WTC11 (cell line): ENCODE results near the gene ZNF581. TPM values are rescaled to one million over a fixed set of nuclear protein-coding genes. Genes with fewer than 3 reads are reported as not detected.

Experiments used
- ATAC-seq: fragments of 200-7000 bp; cut with Tn5 transposase; 2 replicates; pipeline ENCODE4 v1.10.0; 2021; ENCODE audit warnings: mild to moderate bottlenecking, moderate library complexity
- CTCF ChIA-PET: fragments of 300-600 bp; sonication (Branson Sonifier 250); formaldehyde crosslinking; loops from one replicate; lab custom pipeline; 2021; ENCODE audit warnings: antibody characterized with exemption; lab: Charles Lee
- POLR2A ChIA-PET: fragments of 350-600 bp; sonication (Branson Sonifier 250); formaldehyde crosslinking; loops from one replicate; lab custom pipeline; 2021; ENCODE audit warnings: antibody characterized with exemption; lab: Charles Lee
- DNase-seq: peaks from one replicate; pipeline ENCODE4 v3.0.0; 2021; ENCODE audit warnings: low spot score
- H3K27ac Mint-ChIP-seq: 2 replicates; pipeline ENCODE4 v1.8.0; 2021; ENCODE audit warnings: mixed read lengths
- H3K27me3 Mint-ChIP-seq: 2 replicates; pipeline ENCODE4 v1.8.0; 2021; ENCODE audit warnings: low read depth, mild to moderate bottlenecking, moderate library complexity, mixed read lengths
- H3K36me3 Mint-ChIP-seq: 2 replicates; pipeline ENCODE4 v1.8.0; 2021; ENCODE audit warnings: mixed read lengths
- H3K4me1 Mint-ChIP-seq: 2 replicates; pipeline ENCODE4 v1.8.0; 2022; ENCODE audit warnings: mixed read lengths
- H3K4me3 Mint-ChIP-seq: 2 replicates; pipeline ENCODE4 v1.8.0; 2021; ENCODE audit warnings: mild to moderate bottlenecking, moderate library complexity, mixed read lengths
- H3K9me3 Mint-ChIP-seq: 2 replicates; pipeline ENCODE4 v1.8.0; 2021; ENCODE audit warnings: mixed read lengths
- ATF2 ChIP-seq: sonication (generic); formaldehyde crosslinking; IDR thresholded peaks from 2 replicates; pipeline ENCODE4 v1.8.1; 2022; ENCODE audit warnings: low read depth, missing genetic modification reagents, borderline replicate concordance
- ATF3 ChIP-seq: sonication (generic); formaldehyde crosslinking; conservative IDR thresholded peaks from 2 replicates; pipeline ENCODE4 v1.8.1; 2022; ENCODE audit warnings: mild to moderate bottlenecking, missing genetic modification reagents
- CBFB ChIP-seq: sonication (generic); formaldehyde crosslinking; IDR thresholded peaks from 2 replicates; pipeline ENCODE4 v1.8.1; 2022; ENCODE audit warnings: mild to moderate bottlenecking, low read depth, missing genetic modification reagents
- CTCF ChIP-seq: fragments of 200-600 bp; IDR thresholded peaks from 2 replicates; pipeline ENCODE4 v1.8.0; 2022; ENCODE audit warnings: antibody characterized with exemption
- E2F1 ChIP-seq: sonication (generic); formaldehyde crosslinking; IDR thresholded peaks from 2 replicates; pipeline ENCODE4 v1.8.0; 2022; ENCODE audit warnings: mild to moderate bottlenecking, missing genetic modification reagents
- FOXK1 ChIP-seq: sonication (generic); formaldehyde crosslinking; IDR thresholded peaks from 2 replicates; pipeline ENCODE4 v1.8.0; 2022; ENCODE audit warnings: mild to moderate bottlenecking, moderate library complexity, missing genetic modification reagents
- FOXP1 ChIP-seq: sonication (generic); formaldehyde crosslinking; IDR thresholded peaks from 2 replicates; pipeline ENCODE4 v1.8.0; 2022; ENCODE audit warnings: missing genetic modification reagents, mild to moderate bottlenecking, moderate library complexity, borderline replicate concordance
- FOXP4 ChIP-seq: sonication (generic); formaldehyde crosslinking; IDR thresholded peaks from 2 replicates; pipeline ENCODE4 v1.8.0; 2022; ENCODE audit warnings: mild to moderate bottlenecking, missing genetic modification reagents
- GABPB1 ChIP-seq: sonication (generic); formaldehyde crosslinking; IDR thresholded peaks from 2 replicates; pipeline ENCODE4 v1.8.1; 2023; ENCODE audit warnings: mild to moderate bottlenecking, missing genetic modification reagents
- HMGA2 ChIP-seq: fragments of 250-450 bp; sonication (Bioruptor Pico); IDR thresholded peaks from 2 replicates; pipeline ENCODE4 v1.4.0; 2021; ENCODE audit warnings: mild to moderate bottlenecking, moderate library complexity
- IRF1 ChIP-seq: sonication (generic); formaldehyde crosslinking; IDR thresholded peaks from 2 replicates; pipeline ENCODE4 v1.8.0; 2023; ENCODE audit warnings: missing genetic modification reagents
- MYBL2 ChIP-seq: sonication (generic); formaldehyde crosslinking; IDR thresholded peaks from 2 replicates; pipeline ENCODE4 v1.8.1; 2023; ENCODE audit warnings: mild to moderate bottlenecking, moderate library complexity, missing genetic modification reagents
- NR2C2 ChIP-seq: sonication (generic); formaldehyde crosslinking; IDR thresholded peaks from 2 replicates; pipeline ENCODE4 v1.8.0; 2022; ENCODE audit warnings: mild to moderate bottlenecking, missing genetic modification reagents
- SMAD3 ChIP-seq: sonication (generic); formaldehyde crosslinking; IDR thresholded peaks from 2 replicates; pipeline ENCODE4 v1.8.0; 2022; ENCODE audit warnings: missing genetic modification reagents, mild to moderate bottlenecking, borderline replicate concordance
- ZNF138 ChIP-seq: sonication (generic); formaldehyde crosslinking; conservative IDR thresholded peaks from 2 replicates; pipeline ENCODE4 v1.8.1; 2022; ENCODE audit warnings: mild to moderate bottlenecking, moderate library complexity, missing genetic modification reagents
- ZNF232 ChIP-seq: sonication (generic); formaldehyde crosslinking; IDR thresholded peaks from 2 replicates; pipeline ENCODE4 v1.8.0; 2022; ENCODE audit warnings: mild to moderate bottlenecking, missing genetic modification reagents
- ZNF317 ChIP-seq: sonication (generic); formaldehyde crosslinking; IDR thresholded peaks from 2 replicates; pipeline ENCODE4 v1.8.1; 2023; ENCODE audit warnings: low read depth, mild to moderate bottlenecking, moderate library complexity, missing genetic modification reagents, borderline replicate concordance
- ZNF416 ChIP-seq: fragments of 250-450 bp; sonication (Bioruptor Pico); IDR thresholded peaks from 2 replicates; pipeline ENCODE4 v1.9.0; 2021; ENCODE audit warnings: mild to moderate bottlenecking, inconsistent platforms
- total RNA-seq: library from RNA; stranded (reverse); gene quantifications from 3 replicates; pipeline ENCODE4 v1.2.3, GENCODE V29; 2021
- TF ChIP-seq, protein P1 (sequence below): sonication (generic); formaldehyde crosslinking; IDR thresholded peaks from 2 replicates; pipeline ENCODE4 v1.8.1; 2023; ENCODE audit warnings: mild to moderate bottlenecking, missing genetic modification reagents
- TF ChIP-seq, protein P2 (sequence below): fragments of 250-450 bp; sonication (Bioruptor Pico); IDR thresholded peaks from 2 replicates; pipeline ENCODE4 v1.9.0; 2021; ENCODE audit warnings: mild to moderate bottlenecking

Gene ZNF581
- total RNA-seq, 1 experiment from 2014 or later, result 100 TPM

GRCh38 chr19:55618426-55618825, 25.0 kb upstream of the ZNF581 start:
- POLR2A ChIA-PET, result interaction anchor here (0.7 kb wide), 1 partner anchor 1189 kb away, joined by 3 read pairs; no protein-coding TSS in a partner anchor
- CTCF ChIA-PET, result interaction anchor here (0.6 to 4.0 kb wide), 6 partner anchors 12 to 79 kb away, joined by 3 to 14 read pairs (median 5); partner anchors contain the start of gene ZNF865
- Mint-ChIP-seq H3K4me1 (peaks cover 5% of the 10 kb centered on the region; the same call in 1 of the 2 replicates), H3K4me3 (no peak overlapping the region), H3K27me3 (0 out of 2 replicates have a peak, but pooled peaks cover 3% of the 10 kb centered on the region), H3K36me3 (peaks cover 22% of the 10 kb centered on the region), H3K27ac (no peak overlapping the region), H3K9me3 (0 out of 2 replicates have a peak, but pooled peaks cover 3% of the 10 kb centered on the region)
- no peak for TF ChIP-seq GABPB1
- TF ChIP-seq CTCF, result no peak
- TF ChIP-seq, protein P1, sequence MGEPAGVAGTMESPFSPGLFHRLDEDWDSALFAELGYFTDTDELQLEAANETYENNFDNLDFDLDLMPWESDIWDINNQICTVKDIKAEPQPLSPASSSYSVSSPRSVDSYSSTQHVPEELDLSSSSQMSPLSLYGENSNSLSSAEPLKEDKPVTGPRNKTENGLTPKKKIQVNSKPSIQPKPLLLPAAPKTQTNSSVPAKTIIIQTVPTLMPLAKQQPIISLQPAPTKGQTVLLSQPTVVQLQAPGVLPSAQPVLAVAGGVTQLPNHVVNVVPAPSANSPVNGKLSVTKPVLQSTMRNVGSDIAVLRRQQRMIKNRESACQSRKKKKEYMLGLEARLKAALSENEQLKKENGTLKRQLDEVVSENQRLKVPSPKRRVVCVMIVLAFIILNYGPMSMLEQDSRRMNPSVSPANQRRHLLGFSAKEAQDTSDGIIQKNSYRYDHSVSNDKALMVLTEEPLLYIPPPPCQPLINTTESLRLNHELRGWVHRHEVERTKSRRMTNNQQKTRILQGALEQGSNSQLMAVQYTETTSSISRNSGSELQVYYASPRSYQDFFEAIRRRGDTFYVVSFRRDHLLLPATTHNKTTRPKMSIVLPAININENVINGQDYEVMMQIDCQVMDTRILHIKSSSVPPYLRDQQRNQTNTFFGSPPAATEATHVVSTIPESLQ (CRISPR knock-in tag), result no peak
- TF ChIP-seq ZNF317 (CRISPR knock-in tag), result no peak
- no peak for TF ChIP-seq FOXP1 (CRISPR knock-in tag)
- TF ChIP-seq ATF3 (CRISPR knock-in tag), result no peak
- TF ChIP-seq ZNF138 (CRISPR knock-in tag), result no peak
- no peak for TF ChIP-seq HMGA2
- no peak for TF ChIP-seq IRF1 (CRISPR knock-in tag)
- TF ChIP-seq NR2C2 (CRISPR knock-in tag), result no peak
- TF ChIP-seq, protein P2, sequence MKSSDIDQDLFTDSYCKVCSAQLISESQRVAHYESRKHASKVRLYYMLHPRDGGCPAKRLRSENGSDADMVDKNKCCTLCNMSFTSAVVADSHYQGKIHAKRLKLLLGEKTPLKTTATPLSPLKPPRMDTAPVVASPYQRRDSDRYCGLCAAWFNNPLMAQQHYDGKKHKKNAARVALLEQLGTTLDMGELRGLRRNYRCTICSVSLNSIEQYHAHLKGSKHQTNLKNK (CRISPR knock-in tag), result no peak
- no peak for TF ChIP-seq FOXK1 (CRISPR knock-in tag)
- no peak for TF ChIP-seq ATF2 (CRISPR knock-in tag)
- ATAC-seq (no peak), DNase-seq (no peak)

- 0 out of 2 replicates have a peak, but pooled peaks cover 3% of the 10 kb centered on the region for H3K9me3 Mint-ChIP-seq
- DNase-seq (no peak), ATAC-seq (no peak)
- CTCF ChIA-PET, result interaction anchor here (0.7 to 4.0 kb wide), 6 partner anchors 13 to 152 kb away, joined by 3 to 14 read pairs (median 4); partner anchors contain the start of gene ZNF865
- H3K27me3 Mint-ChIP-seq, result 0 out of 2 replicates have a peak, but pooled peaks cover 3% of the 10 kb centered on the region
- peaks cover 22% of the 10 kb centered on the region for H3K36me3 Mint-ChIP-seq
- H3K4me1 Mint-ChIP-seq, result peaks cover 11% of the 10 kb centered on the region
- no peak overlapping the region for H3K27ac Mint-ChIP-seq
- H3K4me3 Mint-ChIP-seq, result no peak overlapping the region
- POLR2A ChIA-PET, result interaction anchor here (1.6 kb wide), 2 partner anchors 21 to 28 kb away, joined by 3 to 4 read pairs; partner anchors contain the start of gene CCDC106
- TF ChIP-seq MYBL2 (CRISPR knock-in tag) (no peak), FOXP4 (no peak), E2F1 (CRISPR knock-in tag) (no peak), ATF2 (CRISPR knock-in tag) (no peak), CBFB (CRISPR knock-in tag) (no peak), ZNF416 (CRISPR knock-in tag) (no peak), ZNF232 (CRISPR knock-in tag) (no peak), SMAD3 (CRISPR knock-in tag) (no peak)
Measured at GRCh38 chr19:55619286-55619685, 24.2 kb upstream of the ZNF581 start.
